GM06990 (cell line): ENCODE data around the gene ARMC12.

Source experiments
- DNase-seq: peaks from one replicate; pipeline ENCODE4 v3.0.0-alpha.2; 2011; ENCODE audit not compliant: insufficient read length; ENCODE audit errors: extremely low read depth
- H3K27me3 ChIP-seq: replicated peaks from 2 replicates; pipeline ENCODE4 v1.6.0; 2011; ENCODE audit warnings: low read length; ENCODE audit not compliant: control insufficient read depth, insufficient read depth
- H3K36me3 ChIP-seq: 2 replicates; pipeline ENCODE4 v1.5.1; 2011; ENCODE audit warnings: low read length; ENCODE audit not compliant: control insufficient read depth, insufficient read depth
- H3K4me3 ChIP-seq: replicated peaks from 2 replicates; pipeline ENCODE4 v1.5.1; 2011; ENCODE audit warnings: low read depth, mild to moderate bottlenecking, control low read depth, low read length
- CTCF ChIP-seq: IDR thresholded peaks from 2 replicates; pipeline ENCODE4 v1.5.1; 2011; ENCODE audit warnings: low read length, control low read depth, mild to moderate bottlenecking, inconsistent platforms; ENCODE audit not compliant: insufficient read depth, poor library complexity, severe bottlenecking

The ARMC12 gene

GRCh38 chr6:35745509-35745908, 8.7 kb downstream of the ARMC12 start:
- H3K27me3 ChIP-seq = no peaks in the 10 kb centered on the region
- DNase-seq = no peak
- no peaks in the 10 kb centered on the region for H3K36me3 ChIP-seq
- H3K4me3 ChIP-seq = no peak overlapping the region
- TF ChIP-seq CTCF = no peak

- no peaks in the 10 kb centered on the region for H3K36me3 ChIP-seq
- no peak overlapping the region for H3K4me3 ChIP-seq
- TF ChIP-seq CTCF = no peak
- DNase-seq = no peak
- H3K27me3 ChIP-seq = no peaks in the 10 kb centered on the region
Measured at GRCh38 chr6:35746516-35746915, 9.7 kb downstream of the ARMC12 start.

GRCh38 chr6:35747877-35748276, 11.0 kb downstream of the ARMC12 start:
- Histone ChIP-seq H3K27me3 (no peaks in the 10 kb centered on the region), H3K36me3 (no peaks in the 10 kb centered on the region), H3K4me3 (no peak overlapping the region)
- TF ChIP-seq CTCF = no peak
- no peak for DNase-seq

- TF ChIP-seq CTCF = no peak
- no peak for DNase-seq
- H3K27me3 ChIP-seq = no peaks in the 10 kb centered on the region
- no peak overlapping the region for H3K4me3 ChIP-seq
- no peaks in the 10 kb centered on the region for H3K36me3 ChIP-seq
Measured at GRCh38 chr6:35750557-35750956, 13.7 kb downstream of the ARMC12 start.

GRCh38 chr6:35751594-35751993, 14.8 kb downstream of the ARMC12 start:
- DNase-seq = no peak
- Histone ChIP-seq H3K36me3 (no peaks in the 10 kb centered on the region), H3K27me3 (no peaks in the 10 kb centered on the region), H3K4me3 (no peak overlapping the region)
- no peak for TF ChIP-seq CTCF

- TF ChIP-seq CTCF = no peak
- Histone ChIP-seq H3K27me3 (no peaks in the 10 kb centered on the region), H3K36me3 (no peaks in the 10 kb centered on the region), H3K4me3 (no peak overlapping the region)
- DNase-seq = no peak
Measured at GRCh38 chr6:35752330-35752729, 15.5 kb downstream of the ARMC12 start.
